Uterus (tissue), 2 donors: Measurements from ENCODE around the gene ABCC3.

Experiments
- POLR2A ChIP-seq, 2 donors: fragments of 450-650 bp; IDR thresholded peaks; one replicate each; pipeline ENCODE4 v1.6.1; 2016; ENCODE audit warnings: antibody characterized with exemption in 2 of 2, mild to moderate bottlenecking in 1 of 2, moderate library complexity in 1 of 2
- TF ChIP-seq, protein P1 (sequence below), 4 experiments: fragments of 200-600 bp in 2 of 4; fragments of 450-650 bp in 2 of 4; sonication (generic) in 2 of 4; IDR thresholded peaks; one replicate each; pipeline ENCODE4 v1.5.1; 2016 to 2019; ENCODE audit warnings: antibody characterized with exemption in 4 of 4, mild to moderate bottlenecking in 2 of 4, moderate library complexity in 1 of 4

DNA sequence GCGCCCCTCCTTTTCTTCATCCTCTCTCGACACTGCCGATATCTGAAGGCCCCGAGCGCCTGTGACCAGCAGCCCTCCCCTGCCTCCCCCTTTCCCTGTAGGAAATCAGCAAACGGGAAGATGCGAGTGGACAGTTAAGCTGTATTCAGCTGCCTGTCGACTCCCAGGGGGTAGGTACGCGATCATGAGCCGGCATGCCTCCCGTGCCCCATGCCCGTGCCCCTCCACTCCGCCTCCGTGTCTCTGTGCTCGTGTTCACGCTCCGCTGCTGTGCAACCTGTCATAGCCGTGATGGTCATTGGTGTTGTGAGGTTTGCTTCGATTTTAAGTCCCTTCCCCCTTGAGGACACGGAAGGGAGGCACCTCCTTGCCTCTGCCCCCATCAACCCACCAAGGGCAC is 39.8 kb upstream of the ABCC3 start:
- TF ChIP-seq, protein P1, sequence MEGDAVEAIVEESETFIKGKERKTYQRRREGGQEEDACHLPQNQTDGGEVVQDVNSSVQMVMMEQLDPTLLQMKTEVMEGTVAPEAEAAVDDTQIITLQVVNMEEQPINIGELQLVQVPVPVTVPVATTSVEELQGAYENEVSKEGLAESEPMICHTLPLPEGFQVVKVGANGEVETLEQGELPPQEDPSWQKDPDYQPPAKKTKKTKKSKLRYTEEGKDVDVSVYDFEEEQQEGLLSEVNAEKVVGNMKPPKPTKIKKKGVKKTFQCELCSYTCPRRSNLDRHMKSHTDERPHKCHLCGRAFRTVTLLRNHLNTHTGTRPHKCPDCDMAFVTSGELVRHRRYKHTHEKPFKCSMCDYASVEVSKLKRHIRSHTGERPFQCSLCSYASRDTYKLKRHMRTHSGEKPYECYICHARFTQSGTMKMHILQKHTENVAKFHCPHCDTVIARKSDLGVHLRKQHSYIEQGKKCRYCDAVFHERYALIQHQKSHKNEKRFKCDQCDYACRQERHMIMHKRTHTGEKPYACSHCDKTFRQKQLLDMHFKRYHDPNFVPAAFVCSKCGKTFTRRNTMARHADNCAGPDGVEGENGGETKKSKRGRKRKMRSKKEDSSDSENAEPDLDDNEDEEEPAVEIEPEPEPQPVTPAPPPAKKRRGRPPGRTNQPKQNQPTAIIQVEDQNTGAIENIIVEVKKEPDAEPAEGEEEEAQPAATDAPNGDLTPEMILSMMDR (IDR thresholded peaks at IDR 0.05), result no peak
- no peak for TF ChIP-seq POLR2A (IDR thresholded peaks at IDR 0.05)
